ENCODE data around the gene PAX2. TPM values are rescaled to one million over a fixed set of nuclear protein-coding genes. Genes with fewer than 3 reads are reported as not detected.

Gene PAX2
- not detected for total RNA-seq
- polyA plus RNA-seq: not detected

GRCh38 chr10:100744987-100745881 lies at the start of gene PAX2:
Gene PAX2, plus strand, starts transcription at chr10:100745582. Its CDS starts 679 bp downstream, at chr10:100746261.
- 3% methylated on average over 75 of the region's 75 CpGs for WGBS
- Histone ChIP-seq H3K4me1 (ENCODE audit: control insufficient read depth in 4 of 4, insufficient read depth in 4 of 4, low read length in 3 of 4) (peaks cover 2 to 20% (median 8%) of the 10 kb centered on the region in 4 donors), H3K9me3 (ENCODE audit: control insufficient read depth in 4 of 4, low read length in 3 of 4) (no peaks in the 10 kb centered on the region), H3K36me3 (ENCODE audit: control insufficient read depth in 4 of 4, insufficient read depth in 3 of 4, low read depth in 1 of 4, low read length in 3 of 4) (no peaks in the 10 kb centered on the region), H3K27me3 (ENCODE audit: control insufficient read depth in 4 of 4, insufficient read depth in 4 of 4, low read length in 3 of 4) (peaks cover 18 to 28% (median 21%) of the 10 kb centered on the region in 4 donors), H3K27ac (ENCODE audit: low read depth in 1 of 2, low read length in 2 of 2) (no peak within 1 kb of the TSS), H3K9ac (ENCODE audit: low read depth in 1 of 2, low read length in 2 of 2) (no peak within 1 kb of the TSS), H3K4me3 (ENCODE audit: low read depth in 1 of 3, low read length in 3 of 3) (peak within 1 kb of the TSS in 1 of 3 donors; percentile 10)
- no peak for DNase-seq (ENCODE audit: low spot score)
- TF ChIP-seq ATF3 (IDR thresholded peaks at IDR 0.05): no peak
- no peak for TF ChIP-seq JUND (IDR thresholded peaks at IDR 0.05)
- no peak for TF ChIP-seq REST (IDR thresholded peaks at IDR 0.05)
- no peak for TF ChIP-seq TAF1 (conservative IDR thresholded peaks at IDR 0.05)
- TF ChIP-seq, protein P1, sequence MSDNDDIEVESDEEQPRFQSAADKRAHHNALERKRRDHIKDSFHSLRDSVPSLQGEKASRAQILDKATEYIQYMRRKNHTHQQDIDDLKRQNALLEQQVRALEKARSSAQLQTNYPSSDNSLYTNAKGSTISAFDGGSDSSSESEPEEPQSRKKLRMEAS (IDR thresholded peaks at IDR 0.05): no peak
- TF ChIP-seq NR2F2 (IDR thresholded peaks at IDR 0.05): no peak
- no peak for TF ChIP-seq SP1 (IDR thresholded peaks at IDR 0.05)
- TF ChIP-seq HNF4A (conservative IDR thresholded peaks at IDR 0.05): no peak

DNA sequence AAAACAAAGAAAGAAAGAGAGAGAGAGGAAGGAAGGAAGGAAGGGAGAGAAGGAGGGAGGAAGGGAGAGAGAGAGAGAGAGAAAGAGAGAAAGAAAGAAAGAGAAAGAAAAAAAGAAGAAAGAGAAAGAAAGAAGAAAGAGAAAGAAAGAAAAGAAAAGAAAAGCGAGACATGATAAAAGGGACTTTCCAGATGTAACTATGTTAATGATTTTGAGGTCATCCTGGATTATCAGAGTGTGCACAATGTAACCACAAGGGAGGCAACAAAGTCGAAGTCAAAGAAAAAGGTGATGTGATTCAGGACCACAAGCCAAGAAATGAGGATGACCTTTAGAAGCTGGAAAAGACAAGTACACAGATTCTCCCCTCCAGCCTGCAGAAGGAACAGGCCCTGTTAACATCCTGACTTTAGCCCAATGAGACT lies 48.9 kb upstream of the PAX2 start:
- H3K36me3 ChIP-seq (ENCODE audit: control insufficient read depth in 4 of 4, insufficient read depth in 3 of 4, low read depth in 1 of 4, low read length in 3 of 4): no peaks in the 10 kb centered on the region
- no peak for DNase-seq (ENCODE audit: low spot score)
- no peaks in the 10 kb centered on the region for H3K9me3 ChIP-seq (ENCODE audit: control insufficient read depth in 4 of 4, low read length in 3 of 4)
- H3K27me3 ChIP-seq (ENCODE audit: control insufficient read depth in 4 of 4, insufficient read depth in 4 of 4, low read length in 3 of 4): peaks cover 0 to 5% (median 1%) of the 10 kb centered on the region in 4 donors
- H3K27ac ChIP-seq (ENCODE audit: low read depth in 1 of 2, low read length in 2 of 2): no peak overlapping the region
- H3K9ac ChIP-seq (ENCODE audit: low read depth in 1 of 2, low read length in 2 of 2): no peak overlapping the region
- H3K4me1 ChIP-seq (ENCODE audit: control insufficient read depth in 4 of 4, insufficient read depth in 4 of 4, low read length in 3 of 4): no peaks in the 10 kb centered on the region
- no peak overlapping the region for H3K4me3 ChIP-seq (ENCODE audit: low read depth in 1 of 3, low read length in 3 of 3)
- TF ChIP-seq FOXA1 (IDR thresholded peaks at IDR 0.05): no peak
- TF ChIP-seq SP1 (IDR thresholded peaks at IDR 0.05): no peak
- no peak for TF ChIP-seq REST (IDR thresholded peaks at IDR 0.05)
- TF ChIP-seq YY1 (IDR thresholded peaks at IDR 0.05): no peak
- no peak for TF ChIP-seq RXRA (IDR thresholded peaks at IDR 0.05)
- no peak for TF ChIP-seq NR2F2 (IDR thresholded peaks at IDR 0.05)
- TF ChIP-seq, protein P2, sequence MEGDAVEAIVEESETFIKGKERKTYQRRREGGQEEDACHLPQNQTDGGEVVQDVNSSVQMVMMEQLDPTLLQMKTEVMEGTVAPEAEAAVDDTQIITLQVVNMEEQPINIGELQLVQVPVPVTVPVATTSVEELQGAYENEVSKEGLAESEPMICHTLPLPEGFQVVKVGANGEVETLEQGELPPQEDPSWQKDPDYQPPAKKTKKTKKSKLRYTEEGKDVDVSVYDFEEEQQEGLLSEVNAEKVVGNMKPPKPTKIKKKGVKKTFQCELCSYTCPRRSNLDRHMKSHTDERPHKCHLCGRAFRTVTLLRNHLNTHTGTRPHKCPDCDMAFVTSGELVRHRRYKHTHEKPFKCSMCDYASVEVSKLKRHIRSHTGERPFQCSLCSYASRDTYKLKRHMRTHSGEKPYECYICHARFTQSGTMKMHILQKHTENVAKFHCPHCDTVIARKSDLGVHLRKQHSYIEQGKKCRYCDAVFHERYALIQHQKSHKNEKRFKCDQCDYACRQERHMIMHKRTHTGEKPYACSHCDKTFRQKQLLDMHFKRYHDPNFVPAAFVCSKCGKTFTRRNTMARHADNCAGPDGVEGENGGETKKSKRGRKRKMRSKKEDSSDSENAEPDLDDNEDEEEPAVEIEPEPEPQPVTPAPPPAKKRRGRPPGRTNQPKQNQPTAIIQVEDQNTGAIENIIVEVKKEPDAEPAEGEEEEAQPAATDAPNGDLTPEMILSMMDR (IDR thresholded peaks at IDR 0.05; ENCODE audit: low read depth, low read length, missing input control): no peak
- TF ChIP-seq HNF4A (conservative IDR thresholded peaks at IDR 0.05): no peak
- no peak for TF ChIP-seq ZBTB33 (IDR thresholded peaks at IDR 0.05)
- TF ChIP-seq TAF1 (conservative IDR thresholded peaks at IDR 0.05): no peak
- no peak for TF ChIP-seq FOXA2 (IDR thresholded peaks at IDR 0.05)
- no peak for TF ChIP-seq ATF3 (IDR thresholded peaks at IDR 0.05)
- TF ChIP-seq RAD21 (IDR thresholded peaks at IDR 0.05): no peak
- TF ChIP-seq JUND (IDR thresholded peaks at IDR 0.05): no peak
- TF ChIP-seq, protein P1 (IDR thresholded peaks at IDR 0.05): no peak
- no peak for TF ChIP-seq GABPA (IDR thresholded peaks at IDR 0.05 in 1 of 2, conservative IDR thresholded peaks at IDR 0.05 in 1 of 2)
- no peak for TF ChIP-seq HNF4G (IDR thresholded peaks at IDR 0.05)
- WGBS: 63% methylated on average over 2 of the region's 2 CpGs

Data from liver (tissue), 9 donors.